HUES64 (cell line): ENCODE results near the gene IL27RA.

Experiments used
- H3K27ac ChIP-seq: 2 replicates; pipeline ENCODE4 v1.7.0; 2013; ENCODE audit warnings: low read depth, low read length, inconsistent platforms
- H3K27me3 ChIP-seq: 2 replicates; pipeline ENCODE4 v1.6.1; 2013; ENCODE audit warnings: mild to moderate bottlenecking, low read length; ENCODE audit not compliant: insufficient read depth
- H3K36me3 ChIP-seq: 2 replicates; pipeline ENCODE4 v1.6.1; 2013; ENCODE audit warnings: mild to moderate bottlenecking, low read length; ENCODE audit not compliant: insufficient read depth
- H3K4me1 ChIP-seq: 2 replicates; pipeline ENCODE4 v1.6.1; 2013; ENCODE audit warnings: mild to moderate bottlenecking, low read length, moderate library complexity; ENCODE audit not compliant: insufficient read depth
- H3K4me3 ChIP-seq: 2 replicates; pipeline ENCODE4 v1.5.1; 2013; ENCODE audit warnings: mild to moderate bottlenecking, low read length, moderate library complexity
- H3K9ac ChIP-seq: 2 replicates; pipeline ENCODE4 v1.6.1; 2013; ENCODE audit warnings: mild to moderate bottlenecking, low read depth, low read length
- H3K9me3 ChIP-seq: 2 replicates; pipeline ENCODE4 v1.6.1; 2013; ENCODE audit warnings: low read depth, low read length; ENCODE audit not compliant: insufficient read depth
- WGBS: fragments of 150-250, 120-280 bp; methylation state at CpG from one replicate; pipeline ENCODE4 v1.1.7; 2013; ENCODE audit warnings: missing lambda C conversion rate; 5-methylcytosine and 5-hydroxymethylcytosine counted together

The IL27RA gene

GRCh38 chr19:14002571-14003250 is 28.9 kb upstream of the IL27RA start:
- H3K4me1 ChIP-seq: no peaks in the 10 kb centered on the region
- H3K27ac ChIP-seq: no peak overlapping the region
- H3K4me3 ChIP-seq: no peak overlapping the region
- H3K9me3 ChIP-seq: peaks cover 11% of the 10 kb centered on the region
- no peaks in the 10 kb centered on the region for H3K27me3 ChIP-seq
- H3K36me3 ChIP-seq: no peaks in the 10 kb centered on the region; the same call in 1 of the 2 replicates
- WGBS: 87% methylated on average over 12 of the region's 13 CpGs
- H3K9ac ChIP-seq: no peak overlapping the region

GRCh38 chr19:14003251-14004055 is 28.1 kb upstream of the IL27RA start:
- Histone ChIP-seq H3K4me1 (no peaks in the 10 kb centered on the region), H3K36me3 (no peaks in the 10 kb centered on the region; the same call in 1 of the 2 replicates), H3K27ac (no peak overlapping the region), H3K9me3 (peaks cover 10% of the 10 kb centered on the region), H3K27me3 (no peaks in the 10 kb centered on the region), H3K4me3 (no peak overlapping the region), H3K9ac (no peak overlapping the region)
- 88% methylated on average over 10 of the region's 10 CpGs for WGBS

GRCh38 chr19:14004619-14005348 is 26.8 kb upstream of the IL27RA start:
- H3K4me3 ChIP-seq: peak overlapping the region; percentile 43; the same call in 1 of the 2 replicates
- H3K9me3 ChIP-seq: no peaks in the 10 kb centered on the region
- H3K27ac ChIP-seq: no peak overlapping the region
- H3K9ac ChIP-seq: no peak overlapping the region
- no peaks in the 10 kb centered on the region for H3K27me3 ChIP-seq
- 91% methylated on average over 14 of the region's 14 CpGs for WGBS
- no peaks in the 10 kb centered on the region for H3K4me1 ChIP-seq
- H3K36me3 ChIP-seq: no peaks in the 10 kb centered on the region; the same call in 1 of the 2 replicates

- WGBS: 10% methylated on average over 50 of the region's 50 CpGs
- Histone ChIP-seq H3K4me3 (peak overlapping the region; percentile 66), H3K9ac (peak overlapping the region; percentile 80), H3K27me3 (no peaks in the 10 kb centered on the region), H3K36me3 (no peaks in the 10 kb centered on the region), H3K9me3 (no peaks in the 10 kb centered on the region), H3K27ac (peak overlapping the region; percentile 97), H3K4me1 (no peaks in the 10 kb centered on the region)
These were observed 26.0 kb upstream of the IL27RA start for GRCh38 chr19:14005349-14006084.

GRCh38 chr19:14006085-14006765 is 25.3 kb upstream of the IL27RA start, which contains the start of gene RFX1:
RFX1 (minus strand) TSS chr19:14006320; CDS start chr19:13993843, 12,477 bp downstream.
- H3K27ac ChIP-seq: peak within 1 kb of the TSS; percentile 97
- H3K27me3 ChIP-seq: no peaks in the 10 kb centered on the region
- H3K36me3 ChIP-seq: no peaks in the 10 kb centered on the region
- H3K9ac ChIP-seq: peak within 1 kb of the TSS; percentile 80
- H3K9me3 ChIP-seq: no peaks in the 10 kb centered on the region
- peak within 1 kb of the TSS; percentile 66 for H3K4me3 ChIP-seq
- no peaks in the 10 kb centered on the region for H3K4me1 ChIP-seq
- under 1% methylated on average over 58 of the region's 58 CpGs for WGBS

GRCh38 chr19:14006766-14007562 is 24.6 kb upstream of the IL27RA start:
- Histone ChIP-seq H3K27me3 (no peaks in the 10 kb centered on the region), H3K9ac (peak overlapping the region; percentile 72), H3K4me1 (no peaks in the 10 kb centered on the region)

GRCh38 chr19:14012378-14012915 is 19.1 kb upstream of the IL27RA start:
- WGBS: 94% methylated on average over 2 of the region's 2 CpGs
- no peaks in the 10 kb centered on the region for H3K27me3 ChIP-seq
- H3K9me3 ChIP-seq: no peaks in the 10 kb centered on the region
- H3K27ac ChIP-seq: no peak overlapping the region
- H3K4me3 ChIP-seq: no peak overlapping the region
- H3K9ac ChIP-seq: no peak overlapping the region
- H3K4me1 ChIP-seq: no peaks in the 10 kb centered on the region
- H3K36me3 ChIP-seq: no peaks in the 10 kb centered on the region

More at GRCh38 chr19:14006766-14007562, 24.6 kb upstream of the IL27RA start:
- Histone ChIP-seq H3K4me3 (peak overlapping the region; percentile 66), H3K27ac (peak overlapping the region; percentile 97), H3K9me3 (no peaks in the 10 kb centered on the region), H3K36me3 (no peaks in the 10 kb centered on the region)
- WGBS: 5% methylated on average over 54 of the region's 56 CpGs

GRCh38 chr19:14015524-14016035 is 16.0 kb upstream of the IL27RA start:
- no peak overlapping the region for H3K9ac ChIP-seq
- no peaks in the 10 kb centered on the region for H3K36me3 ChIP-seq

GRCh38 chr19:14019100-14019499 is 12.5 kb upstream of the IL27RA start:
- no peak overlapping the region for H3K4me3 ChIP-seq
- H3K27me3 ChIP-seq: no peaks in the 10 kb centered on the region
- no peak overlapping the region for H3K27ac ChIP-seq
- WGBS: 94% methylated on average over 6 of the region's 6 CpGs
- no peak overlapping the region for H3K9ac ChIP-seq
- no peaks in the 10 kb centered on the region for H3K9me3 ChIP-seq
- H3K4me1 ChIP-seq: peaks cover 5% of the 10 kb centered on the region; the same call in 1 of the 2 replicates
- H3K36me3 ChIP-seq: no peaks in the 10 kb centered on the region

More at GRCh38 chr19:14015524-14016035, 16.0 kb upstream of the IL27RA start:
- no peak overlapping the region for H3K4me3 ChIP-seq
- H3K27ac ChIP-seq: no peak overlapping the region
- 93% methylated on average over 8 of the region's 8 CpGs for WGBS
- no peaks in the 10 kb centered on the region for H3K27me3 ChIP-seq
- H3K4me1 ChIP-seq: no peaks in the 10 kb centered on the region
- no peaks in the 10 kb centered on the region for H3K9me3 ChIP-seq
